SU-DHL-6 (cell line): ENCODE results near the gene SPATA22.
"Not testable (repeated sequence)": the region's sequence is repeated elsewhere in the genome, so short reads cannot be mapped to it uniquely, and the experiment has no call there.

Experiments used
- H2AFZ ChIP-seq: fragments of 200-600 bp; sonication (generic); 2 replicates; pipeline ENCODE4 v1.6.1; 2014; ENCODE audit warnings: low read depth, mild to moderate bottlenecking, moderate library complexity, mixed read lengths, antibody characterized with exemption, low read length; ENCODE audit not compliant: severe bottlenecking
- H3F3A ChIP-seq: fragments of 200-600 bp; shearing (Covaris generic); 2 replicates; pipeline ENCODE4 v1.6.0; 2016; ENCODE audit warnings: antibody characterized with exemption, mild to moderate bottlenecking; ENCODE audit not compliant: insufficient read depth
- H3K27ac ChIP-seq: fragments of 200-600 bp; sonication (generic); 2 replicates; pipeline ENCODE4 v1.5.1; 2016; ENCODE audit warnings: low read depth, mild to moderate bottlenecking, low read length, moderate library complexity, mixed read lengths
- H3K27me3 ChIP-seq: fragments of 200-600 bp; sonication (generic), shearing (Covaris generic); 2 replicates; pipeline ENCODE4 v1.6.0; 2014; ENCODE audit warnings: mild to moderate bottlenecking, low read length
- H3K36me3 ChIP-seq: fragments of 200-600 bp; sonication (generic); 2 replicates; pipeline ENCODE4 v1.6.1; 2014; ENCODE audit warnings: mild to moderate bottlenecking, low read length, mixed read lengths
- H3K4me2 ChIP-seq: fragments of 300-600, 200-600 bp; shearing (Covaris generic), sonication (generic); 2 replicates; pipeline ENCODE4 v1.6.0; 2014; ENCODE audit warnings: low read length, low read depth, mild to moderate bottlenecking; ENCODE audit not compliant: poor library complexity, severe bottlenecking
- H3K4me3 ChIP-seq: fragments of 200-600 bp; sonication (generic); 2 replicates; pipeline ENCODE4 v1.5.1; 2014; ENCODE audit warnings: antibody characterized with exemption, low read length, mild to moderate bottlenecking, mixed read lengths; ENCODE audit not compliant: insufficient read depth, poor library complexity, severe bottlenecking
- H3K79me2 ChIP-seq: fragments of 200-600 bp; sonication (generic); 2 replicates; pipeline ENCODE4 v1.6.1; 2014; ENCODE audit warnings: mild to moderate bottlenecking, low read length, moderate library complexity; ENCODE audit not compliant: insufficient read depth
- H3K9ac ChIP-seq: fragments of 200-600 bp; sonication (generic); 2 replicates; pipeline ENCODE4 v1.7.0; 2014; ENCODE audit warnings: mild to moderate bottlenecking, low read length
- H3K9me2 ChIP-seq: fragments of 200-600 bp; sonication (generic); replicated peaks from 2 replicates; pipeline ENCODE4 v1.6.1; 2014; ENCODE audit warnings: low read length; ENCODE audit not compliant: insufficient read depth
- H3K9me3 ChIP-seq: fragments of 200-600 bp; sonication (generic); 2 replicates; pipeline ENCODE4 v1.6.1; 2014; ENCODE audit warnings: low read length, mixed read lengths; ENCODE audit not compliant: insufficient read depth
- H4K20me1 ChIP-seq: fragments of 200-600 bp; sonication (generic); 2 replicates; pipeline ENCODE4 v1.6.1; 2014; ENCODE audit warnings: low read depth, mild to moderate bottlenecking, antibody characterized with exemption, low read length, moderate library complexity, mixed read lengths
- CTCF ChIP-seq: fragments of 200-600 bp; sonication (generic); IDR thresholded peaks from one replicate; pipeline ENCODE4 v1.5.1; 2017; ENCODE audit warnings: antibody characterized with exemption, mild to moderate bottlenecking, low read length, moderate library complexity; ENCODE audit not compliant: insufficient read depth, poor library complexity, severe bottlenecking
- EZH2phosphoT487 ChIP-seq: fragments of 200-600 bp; sonication (generic), shearing (Covaris generic); conservative IDR thresholded peaks from 2 replicates; pipeline ENCODE4 v1.6.1; 2018; ENCODE audit warnings: mild to moderate bottlenecking, antibody characterized with exemption, low read length, moderate library complexity, mixed read lengths

Gene SPATA22

GRCh38 chr17:3411070-3411469, 60.5 kb downstream of the SPATA22 start, which contains the start of gene OR3A3:
Gene OR3A3 (plus strand): TSS chr17:3411370.
- TF ChIP-seq EZH2phosphoT487 (no peak), CTCF (no peak)
- 0 out of 2 replicates have a peak, but pooled peaks cover 6% of the 10 kb centered on the region for H3K9me3 ChIP-seq
- H3K27me3 ChIP-seq, result no peaks in the 10 kb centered on the region
- no peak within 1 kb of the TSS for H3K4me2 ChIP-seq
- H3K27ac ChIP-seq, result no peak within 1 kb of the TSS
- no peak within 1 kb of the TSS for H2AFZ ChIP-seq
- no peak within 1 kb of the TSS for H3K9ac ChIP-seq
- H3K4me3 ChIP-seq, result no peak within 1 kb of the TSS
- no peaks in the 10 kb centered on the region for H3K36me3 ChIP-seq
- no peaks in the 10 kb centered on the region for H3F3A ChIP-seq
- no peaks in the 10 kb centered on the region for H4K20me1 ChIP-seq
- no peaks in the 10 kb centered on the region for H3K79me2 ChIP-seq
- H3K9me2 ChIP-seq, result no peaks in the 10 kb centered on the region

- H3K4me2 ChIP-seq, result not testable (repeated sequence)
These were observed 67.8 kb downstream of the SPATA22 start for GRCh38 chr17:3403856-3404255.

GRCh38 chr17:3401786-3402185, 69.8 kb downstream of the SPATA22 start:
- Histone ChIP-seq H3K9me3 (no peaks in the 10 kb centered on the region), H3K79me2 (no peaks in the 10 kb centered on the region), H3K9ac (no peak overlapping the region), H3K4me3 (no peak overlapping the region), H3F3A (no peaks in the 10 kb centered on the region), H2AFZ (no peak overlapping the region), H4K20me1 (no peaks in the 10 kb centered on the region), H3K27me3 (no peaks in the 10 kb centered on the region), H3K4me2 (no peak overlapping the region), H3K36me3 (no peaks in the 10 kb centered on the region), H3K27ac (no peak overlapping the region), H3K9me2 (no peaks in the 10 kb centered on the region)
- TF ChIP-seq EZH2phosphoT487 (no peak), CTCF (no peak)

More at GRCh38 chr17:3403856-3404255, 67.8 kb downstream of the SPATA22 start:
- not testable (repeated sequence) for H3K36me3 ChIP-seq, H3K79me2 ChIP-seq, H3K4me3 ChIP-seq, H3K9me3 ChIP-seq, H3K27me3 ChIP-seq, H3K9me2 ChIP-seq, H3K9ac ChIP-seq, H2AFZ ChIP-seq, H3K27ac ChIP-seq, H3F3A ChIP-seq, H4K20me1 ChIP-seq

GRCh38 chr17:3400055-3400454, 71.6 kb downstream of the SPATA22 start:
- H3K4me3 ChIP-seq, result no peak overlapping the region
- no peaks in the 10 kb centered on the region for H3F3A ChIP-seq
- TF ChIP-seq CTCF (no peak), EZH2phosphoT487 (no peak)
- H3K27ac ChIP-seq, result no peak overlapping the region
- no peaks in the 10 kb centered on the region for H3K27me3 ChIP-seq
- no peak overlapping the region for H3K9ac ChIP-seq
- no peaks in the 10 kb centered on the region for H3K9me3 ChIP-seq
- no peak overlapping the region for H3K4me2 ChIP-seq
- H3K9me2 ChIP-seq, result no peaks in the 10 kb centered on the region
- H3K36me3 ChIP-seq, result no peaks in the 10 kb centered on the region
- no peaks in the 10 kb centered on the region for H4K20me1 ChIP-seq
- no peaks in the 10 kb centered on the region for H3K79me2 ChIP-seq
- no peak overlapping the region for H2AFZ ChIP-seq
